ENCODE results near the gene DGKB.
"Not testable (repeated sequence)": the region's sequence is repeated elsewhere in the genome, so short reads cannot be mapped to it uniquely, and the experiment has no call there.

The DGKB gene

GRCh38 chr7:14570750-14571607, 331.6 kb downstream of the DGKB start:
- no peak for DNase-seq

- no peak for DNase-seq
Observed at GRCh38 chr7:14552060-14552459, 350.5 kb downstream of the DGKB start.

- DNase-seq = no peak
Observed at GRCh38 chr7:14551310-14551709, 351.2 kb downstream of the DGKB start.

- DNase-seq = no peak
Observed at GRCh38 chr7:14542624-14543023, 359.9 kb downstream of the DGKB start.

- peak in 1 of 5 experiments; percentile 6 for DNase-seq
Observed at GRCh38 chr7:14521183-14521582, 381.4 kb downstream of the DGKB start.

- no peak for DNase-seq
Observed at GRCh38 chr7:14510268-14510667, 392.3 kb downstream of the DGKB start.

- DNase-seq = no peak
Observed at GRCh38 chr7:14507617-14508016, 394.9 kb downstream of the DGKB start.

- DNase-seq = no peak
Observed at GRCh38 chr7:14505906-14506305, 396.6 kb downstream of the DGKB start.

GRCh38 chr7:14504134-14504533, 398.4 kb downstream of the DGKB start:
- no peak for DNase-seq

GRCh38 chr7:14503623-14504022, 398.9 kb downstream of the DGKB start:
- DNase-seq = no peak

- no peak for DNase-seq
Observed at GRCh38 chr7:14501436-14501835, 401.1 kb downstream of the DGKB start.

GRCh38 chr7:14497390-14497789, 405.2 kb downstream of the DGKB start:
- DNase-seq = no peak

GRCh38 chr7:14495633-14496032, 406.9 kb downstream of the DGKB start:
- no peak for DNase-seq

GRCh38 chr7:14487701-14488395, 414.7 kb downstream of the DGKB start:
- no peak for DNase-seq

- DNase-seq = no peak
Observed at GRCh38 chr7:14483663-14484062, 418.9 kb downstream of the DGKB start.

GRCh38 chr7:14480281-14480680, 422.3 kb downstream of the DGKB start:
- no peak for DNase-seq

- no peak for DNase-seq
Observed at GRCh38 chr7:14478834-14479510, 423.6 kb downstream of the DGKB start.

GRCh38 chr7:14461716-14462115, 440.8 kb downstream of the DGKB start:
- not testable (repeated sequence) for DNase-seq

GRCh38 chr7:14458846-14459245, 443.7 kb downstream of the DGKB start:
- DNase-seq = not testable (repeated sequence)

- DNase-seq = peak in 3 of 5 experiments; percentile 8 to 44 (median 31)
Observed at GRCh38 chr7:14457568-14458453, 444.7 kb downstream of the DGKB start.

GRCh38 chr7:14449291-14449690, 453.3 kb downstream of the DGKB start:
- no peak for DNase-seq

- DNase-seq = peak in 1 of 5 experiments; percentile 7
Observed at GRCh38 chr7:14446829-14447228, 455.7 kb downstream of the DGKB start.
